HepG2 (cell line): ENCODE data around the gene MSI2.

Experiments
- CTCF ChIP-seq: sonication (generic); formaldehyde crosslinking; IDR thresholded peaks from 2 replicates; pipeline ENCODE4 v1.5.0; 2020; ENCODE audit warnings: mild to moderate bottlenecking, missing genetic modification reagents, moderate library complexity
- EP300 ChIP-seq, 3 experiments: sonication (generic) in 1 of 3; formaldehyde crosslinking in 1 of 3; IDR thresholded peaks; 2 replicates each; pipeline versions ENCODE4 v1.5.1 to v1.6.1; 2011 to 2020; ENCODE audit warnings: low read depth in 2 of 3, low read length in 2 of 3, borderline replicate concordance in 1 of 3, improper control_type of control experiment in 1 of 3, mild to moderate bottlenecking in 1 of 3, missing genetic modification reagents in 1 of 3, moderate library complexity in 1 of 3
- HCFC1 ChIP-seq: fragments of 150-350 bp; IDR thresholded peaks from 2 replicates; pipeline ENCODE4 v1.6.1; 2014; ENCODE audit warnings: low read depth, low read length
- MEIS1 ChIP-seq: sonication (generic); formaldehyde crosslinking; IDR thresholded peaks from 2 replicates; pipeline ENCODE4 v1.9.0; 2021; ENCODE audit warnings: mild to moderate bottlenecking, missing genetic modification reagents, moderate library complexity, borderline replicate concordance
- MYC ChIP-seq: sonication (generic); formaldehyde crosslinking; IDR thresholded peaks from 2 replicates; pipeline ENCODE4 v1.9.0; 2021; ENCODE audit warnings: missing genetic modification reagents, borderline replicate concordance
- PTBP1 ChIP-seq: fragments of 200-400 bp; formaldehyde crosslinking; IDR thresholded peaks from 2 replicates; pipeline ENCODE4 v1.6.1; 2018; ENCODE audit warnings: low read length, low read depth; ENCODE audit not compliant: poor library complexity, severe bottlenecking
- RFX5 ChIP-seq: IDR thresholded peaks from 2 replicates; pipeline ENCODE4 v1.6.1; 2011; ENCODE audit warnings: low read depth, low read length, improper control_type of control experiment
- RORA ChIP-seq: sonication (generic); formaldehyde crosslinking; IDR thresholded peaks from 2 replicates; pipeline ENCODE4 v1.5.0; 2020; ENCODE audit warnings: mild to moderate bottlenecking, missing genetic modification reagents, moderate library complexity
- SRSF9 ChIP-seq: fragments of 200-400 bp; formaldehyde crosslinking; IDR thresholded peaks from 2 replicates; pipeline ENCODE4 v1.6.1; 2018; ENCODE audit warnings: borderline replicate concordance, mild to moderate bottlenecking, low read depth, low read length; ENCODE audit not compliant: insufficient read depth, poor library complexity, severe bottlenecking
- THAP7 ChIP-seq: sonication (generic); formaldehyde crosslinking; IDR thresholded peaks from 2 replicates; pipeline ENCODE4 v1.8.1; 2023; ENCODE audit warnings: mild to moderate bottlenecking, missing genetic modification reagents
- YY1 ChIP-seq: IDR thresholded peaks from 2 replicates; pipeline ENCODE4 v1.6.1; 2011; ENCODE audit warnings: low read length, low read depth, moderate library complexity, mild to moderate bottlenecking; ENCODE audit not compliant: insufficient read depth, insufficient replicate concordance
- ZNF33A ChIP-seq: sonication (generic); formaldehyde crosslinking; IDR thresholded peaks from 2 replicates; pipeline ENCODE4 v1.5.1; 2020; ENCODE audit warnings: missing genetic modification reagents, mild to moderate bottlenecking, moderate library complexity, borderline replicate concordance
- ZNF354B ChIP-seq: sonication (generic); formaldehyde crosslinking; IDR thresholded peaks from 2 replicates; pipeline ENCODE4 v1.8.0; 2022; ENCODE audit warnings: mild to moderate bottlenecking, missing genetic modification reagents

- TF ChIP-seq RFX5 (no peak), MEIS1 (CRISPR knock-in tag) (no peak), MYC (no peak), ZNF354B (CRISPR knock-in tag) (no peak), HCFC1 (no peak), PTBP1 (no peak), EP300 (IDR thresholded peaks at IDR 0.05; ENCODE audit: low read depth in 2 of 2, low read length in 2 of 2) (no peak), EP300 (CRISPR knock-in tag; IDR thresholded peaks at IDR 0.05; ENCODE audit: borderline replicate concordance) (no peak), ZNF33A (CRISPR knock-in tag) (no peak), SRSF9 (no peak), YY1 (no peak), RORA (CRISPR knock-in tag) (no peak), THAP7 (no peak), CTCF (CRISPR knock-in tag) (no peak)
Measured at GRCh38 chr17:57567251-57567650, 310.9 kb downstream of the MSI2 start.
